ENCODE data around the gene RALA.
"Not testable (repeated sequence)": the region's sequence is repeated elsewhere in the genome, so short reads cannot be mapped to it uniquely, and the experiment has no call there.

The RALA gene

DNA sequence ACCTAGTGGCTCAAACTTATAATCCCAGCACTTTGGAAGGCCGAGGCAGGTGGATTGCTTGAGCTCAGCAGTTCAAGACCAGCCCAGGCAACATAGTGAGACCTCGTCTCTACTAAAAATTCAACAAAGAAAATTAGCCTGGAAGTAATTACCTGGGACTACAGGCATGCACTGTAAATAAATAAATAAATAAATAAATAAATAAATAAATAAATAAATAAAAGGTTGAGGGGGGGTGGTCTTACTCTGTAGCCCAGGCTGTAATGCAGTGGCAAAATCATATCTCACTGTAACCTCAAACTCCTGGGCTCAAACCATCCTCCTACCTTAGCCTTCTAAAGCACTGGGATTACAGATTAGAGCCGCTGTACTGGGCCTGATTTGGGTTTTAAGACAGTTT lies 50.5 kb downstream of the RALA start:
- TF ChIP-seq, protein P1, sequence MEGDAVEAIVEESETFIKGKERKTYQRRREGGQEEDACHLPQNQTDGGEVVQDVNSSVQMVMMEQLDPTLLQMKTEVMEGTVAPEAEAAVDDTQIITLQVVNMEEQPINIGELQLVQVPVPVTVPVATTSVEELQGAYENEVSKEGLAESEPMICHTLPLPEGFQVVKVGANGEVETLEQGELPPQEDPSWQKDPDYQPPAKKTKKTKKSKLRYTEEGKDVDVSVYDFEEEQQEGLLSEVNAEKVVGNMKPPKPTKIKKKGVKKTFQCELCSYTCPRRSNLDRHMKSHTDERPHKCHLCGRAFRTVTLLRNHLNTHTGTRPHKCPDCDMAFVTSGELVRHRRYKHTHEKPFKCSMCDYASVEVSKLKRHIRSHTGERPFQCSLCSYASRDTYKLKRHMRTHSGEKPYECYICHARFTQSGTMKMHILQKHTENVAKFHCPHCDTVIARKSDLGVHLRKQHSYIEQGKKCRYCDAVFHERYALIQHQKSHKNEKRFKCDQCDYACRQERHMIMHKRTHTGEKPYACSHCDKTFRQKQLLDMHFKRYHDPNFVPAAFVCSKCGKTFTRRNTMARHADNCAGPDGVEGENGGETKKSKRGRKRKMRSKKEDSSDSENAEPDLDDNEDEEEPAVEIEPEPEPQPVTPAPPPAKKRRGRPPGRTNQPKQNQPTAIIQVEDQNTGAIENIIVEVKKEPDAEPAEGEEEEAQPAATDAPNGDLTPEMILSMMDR (IDR thresholded peaks at IDR 0.05; ENCODE audit: unreplicated experiment in 3 of 3): no peak
- Mint-ChIP-seq H3K27ac (no peak overlapping the region), H3K4me3 (no peak overlapping the region), H3K4me1 (peaks cover 21% of the 10 kb centered on the region), H3K36me3 (ENCODE audit: low read depth) (peaks cover 22% of the 10 kb centered on the region), H3K9me3 (peaks cover 6% of the 10 kb centered on the region), H3K27me3 (ENCODE audit: low read depth) (no peaks in the 10 kb centered on the region)

DNA sequence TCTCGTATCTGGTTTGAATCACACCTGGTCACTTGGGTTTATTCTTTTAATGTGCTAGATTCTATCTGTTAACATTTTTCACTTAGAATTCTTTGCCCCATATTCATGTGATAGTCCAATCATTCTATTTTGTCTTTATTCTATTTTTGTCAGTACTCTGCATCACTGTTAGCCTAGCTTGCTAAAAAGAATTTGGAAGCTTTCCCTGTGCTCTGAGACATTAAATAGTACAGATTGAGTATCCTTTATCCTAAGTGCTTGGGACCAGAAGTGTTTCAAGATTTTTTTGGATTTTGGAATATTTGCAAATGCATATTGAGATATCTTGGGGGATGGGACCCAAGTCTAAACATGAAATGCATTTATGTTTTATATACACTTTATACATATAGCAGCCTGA lies 51.0 kb downstream of the RALA start:
- Mint-ChIP-seq H3K4me3 (no peak overlapping the region), H3K4me1 (peaks cover 16% of the 10 kb centered on the region), H3K27me3 (ENCODE audit: low read depth) (no peaks in the 10 kb centered on the region)

DNA sequence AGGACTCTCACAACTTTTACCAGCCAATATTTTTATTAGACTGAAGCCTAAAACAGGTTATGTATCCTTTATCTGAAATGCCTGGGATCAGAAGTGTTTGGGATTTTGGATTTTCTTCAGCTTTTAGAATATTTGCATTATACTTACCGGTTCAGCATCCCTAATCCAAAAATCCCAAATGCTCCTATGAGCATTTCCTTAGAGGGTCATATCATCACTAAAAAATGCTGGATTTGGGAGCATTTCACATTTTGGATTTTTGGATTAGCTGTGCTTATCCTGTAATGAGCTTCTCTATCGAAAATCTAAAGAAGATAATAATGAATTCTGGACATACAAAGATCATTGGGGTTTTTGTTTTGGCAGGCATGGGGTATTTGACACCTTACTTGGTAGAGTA lies 53.0 kb downstream of the RALA start:
- Mint-ChIP-seq H3K4me3 (no peak overlapping the region), H3K36me3 (ENCODE audit: low read depth) (peaks cover 24% of the 10 kb centered on the region), H3K27ac (no peak overlapping the region), H3K9me3 (peaks cover 6% of the 10 kb centered on the region), H3K27me3 (ENCODE audit: low read depth) (no peaks in the 10 kb centered on the region), H3K4me1 (peaks cover 9% of the 10 kb centered on the region)
- TF ChIP-seq, protein P1 (IDR thresholded peaks at IDR 0.05; ENCODE audit: unreplicated experiment in 3 of 3): no peak

More for the DNA sequence above, 51.0 kb downstream of the RALA start:
- Mint-ChIP-seq H3K27ac (no peak overlapping the region), H3K36me3 (ENCODE audit: low read depth) (peaks cover 24% of the 10 kb centered on the region), H3K9me3 (peaks cover 6% of the 10 kb centered on the region)
- TF ChIP-seq, protein P1 (IDR thresholded peaks at IDR 0.05; ENCODE audit: unreplicated experiment in 3 of 3): no peak

DNA sequence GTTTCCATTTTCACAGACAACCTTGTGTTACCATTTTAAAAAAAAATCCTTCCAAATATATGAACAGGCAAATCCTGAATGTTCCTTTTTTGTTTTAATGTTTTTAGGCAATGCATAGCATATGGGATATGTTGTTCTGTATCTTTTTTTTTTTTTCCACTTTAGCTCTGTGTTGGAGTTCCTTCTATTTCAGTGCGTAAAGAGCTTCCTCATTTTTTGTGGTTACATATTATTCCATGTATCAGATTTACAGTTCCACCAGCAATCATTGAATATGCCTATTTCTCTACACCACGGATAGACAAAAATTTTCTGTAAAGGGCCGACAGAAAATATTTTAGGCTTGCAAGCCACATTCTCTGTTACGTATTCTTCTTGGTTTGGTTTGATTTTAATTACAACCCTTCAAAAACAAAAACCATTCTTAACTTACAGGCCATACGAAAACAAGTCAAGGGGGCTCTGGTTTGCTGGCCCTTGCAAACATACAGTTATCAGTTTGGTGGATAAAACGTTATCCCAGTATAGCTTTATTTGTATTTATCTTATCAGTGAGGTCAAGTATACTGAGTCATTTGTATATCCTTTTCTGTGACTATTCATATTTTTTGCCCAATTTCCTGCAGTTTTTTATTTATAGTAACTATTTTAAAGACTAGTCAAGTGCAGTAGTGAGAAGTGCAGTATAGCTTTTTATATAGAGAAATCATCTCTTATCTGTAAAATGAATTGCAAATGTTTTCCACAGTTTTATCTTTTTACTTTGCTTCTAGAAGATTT lies 55.7 kb downstream of the RALA start:
- Mint-ChIP-seq H3K36me3 (ENCODE audit: low read depth) (peaks cover 24% of the 10 kb centered on the region), H3K4me3 (no peak overlapping the region), H3K4me1 (peaks cover 22% of the 10 kb centered on the region), H3K9me3 (peaks cover 6% of the 10 kb centered on the region), H3K27me3 (ENCODE audit: low read depth) (no peaks in the 10 kb centered on the region), H3K27ac (no peak overlapping the region)
- TF ChIP-seq, protein P1 (IDR thresholded peaks at IDR 0.05; ENCODE audit: unreplicated experiment in 3 of 3): no peak

DNA sequence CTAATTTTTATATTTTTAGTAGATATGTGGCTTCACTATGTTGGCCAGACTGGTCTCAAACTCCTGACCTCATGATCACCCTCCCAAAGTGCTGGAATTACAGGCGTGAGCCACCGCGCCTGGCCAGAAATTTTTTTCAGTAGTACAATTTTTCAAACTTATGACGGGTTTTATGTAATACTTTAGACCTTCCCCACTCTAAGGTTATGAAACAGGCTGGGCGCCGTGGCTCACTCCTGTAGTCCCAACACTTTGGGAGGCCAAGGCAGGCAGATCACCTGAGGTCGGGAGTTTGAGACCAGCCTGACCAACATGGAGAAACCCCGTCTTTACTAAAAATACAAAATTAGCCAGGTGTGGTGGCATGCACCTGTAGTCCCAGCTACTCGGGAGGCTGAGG lies 56.5 kb downstream of the RALA start:
- H3K9me3 Mint-ChIP-seq; H3K4me3 Mint-ChIP-seq; H3K27ac Mint-ChIP-seq; H3K27me3 Mint-ChIP-seq (ENCODE audit: low read depth): not testable (repeated sequence)
- H3K4me1 Mint-ChIP-seq: peaks cover 20% of the 10 kb centered on the region
- peaks cover 24% of the 10 kb centered on the region for H3K36me3 Mint-ChIP-seq (ENCODE audit: low read depth)

DNA sequence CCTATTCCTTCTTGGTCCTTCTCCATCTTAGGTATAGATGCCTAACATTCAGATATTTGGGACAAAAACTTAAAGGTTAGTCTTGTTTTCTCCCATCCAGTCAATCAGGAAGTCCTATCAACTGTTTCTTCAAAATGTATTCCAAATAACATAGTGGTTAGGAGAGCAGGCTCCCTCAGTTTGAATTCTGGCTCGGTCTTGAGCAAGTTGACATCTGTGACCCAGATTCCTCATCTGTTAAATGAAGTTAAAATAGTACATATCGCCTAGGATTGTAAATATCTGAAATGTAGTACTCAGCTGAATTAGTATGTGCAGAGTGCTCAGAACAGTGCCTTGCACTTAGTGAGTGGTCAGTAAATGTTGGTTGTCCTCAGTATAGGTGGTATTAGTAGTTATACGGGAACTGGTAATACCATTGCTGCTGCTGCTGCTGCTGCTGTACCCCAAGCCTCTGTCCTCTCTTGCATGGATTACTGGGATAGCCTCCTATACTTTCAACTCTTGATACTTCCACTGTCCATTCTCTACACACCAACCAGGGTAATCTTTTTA lies 58.6 kb downstream of the RALA start:
- Mint-ChIP-seq H3K9me3 (peaks cover under 1% of the 10 kb centered on the region), H3K27ac (no peak overlapping the region), H3K27me3 (ENCODE audit: low read depth) (no peaks in the 10 kb centered on the region), H3K36me3 (ENCODE audit: low read depth) (peaks cover 13% of the 10 kb centered on the region), H3K4me1 (peaks cover 24% of the 10 kb centered on the region), H3K4me3 (no peak overlapping the region)
- TF ChIP-seq, protein P1 (IDR thresholded peaks at IDR 0.05; ENCODE audit: unreplicated experiment in 3 of 3): no peak

Measured in nephron (organoid).